ENCODE results near the gene IBTK.
"Not testable (repeated sequence)": the region's sequence is repeated elsewhere in the genome, so short reads cannot be mapped to it uniquely, and the experiment has no call there.

Gene IBTK

DNA sequence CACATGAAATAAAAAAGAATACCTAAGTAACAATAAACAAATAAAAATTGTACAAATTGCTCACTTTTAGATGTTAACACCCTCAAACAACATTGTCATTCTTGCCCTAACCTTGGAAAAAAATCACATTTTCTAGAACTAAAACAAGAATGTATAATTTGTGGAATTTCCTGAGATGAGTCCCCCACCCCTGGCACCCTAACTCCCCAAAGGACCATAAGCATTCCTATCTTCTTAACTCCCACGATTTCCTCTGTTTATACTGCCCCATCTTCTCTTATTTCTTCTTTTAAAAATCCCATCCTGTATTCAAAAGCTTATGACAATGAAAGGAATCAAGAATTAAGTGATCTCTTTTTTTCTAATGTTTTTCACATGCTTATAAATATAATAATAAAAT lies 70.9 kb downstream of the IBTK start:
- in situ Hi-C loops (cut with MboI; ENCODE audit: low sequenced_read_pairs, unreplicated experiment) = no loop called here
- no peak for TF ChIP-seq CTCF (IDR thresholded peaks at IDR 0.05; ENCODE audit: borderline replicate concordance, control extremely low read depth, extremely low read depth, insufficient read depth, missing control alignments)
- no peak for DNase-seq (ENCODE audit: low spot score)

DNA sequence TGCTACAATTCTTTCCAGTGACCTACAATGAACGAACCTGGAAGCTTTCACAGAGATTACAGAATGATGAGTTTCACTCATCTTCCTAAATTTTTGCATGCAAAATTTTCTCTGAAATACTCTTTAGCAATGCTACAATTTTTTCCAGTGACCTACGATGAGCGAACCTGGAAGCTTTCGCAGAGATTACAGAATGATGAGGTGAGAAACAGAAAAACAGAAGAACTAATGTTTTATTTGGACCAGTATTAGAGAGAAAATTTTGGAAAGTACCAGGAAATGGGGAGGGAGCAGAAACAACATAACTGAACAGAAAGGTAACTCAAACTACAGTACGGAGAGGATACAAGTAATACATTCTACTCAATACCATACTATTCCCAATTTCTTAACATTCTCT lies 75.0 kb downstream of the IBTK start:
- in situ Hi-C loops (cut with MboI; ENCODE audit: low sequenced_read_pairs, unreplicated experiment) = no loop called here

DNA sequence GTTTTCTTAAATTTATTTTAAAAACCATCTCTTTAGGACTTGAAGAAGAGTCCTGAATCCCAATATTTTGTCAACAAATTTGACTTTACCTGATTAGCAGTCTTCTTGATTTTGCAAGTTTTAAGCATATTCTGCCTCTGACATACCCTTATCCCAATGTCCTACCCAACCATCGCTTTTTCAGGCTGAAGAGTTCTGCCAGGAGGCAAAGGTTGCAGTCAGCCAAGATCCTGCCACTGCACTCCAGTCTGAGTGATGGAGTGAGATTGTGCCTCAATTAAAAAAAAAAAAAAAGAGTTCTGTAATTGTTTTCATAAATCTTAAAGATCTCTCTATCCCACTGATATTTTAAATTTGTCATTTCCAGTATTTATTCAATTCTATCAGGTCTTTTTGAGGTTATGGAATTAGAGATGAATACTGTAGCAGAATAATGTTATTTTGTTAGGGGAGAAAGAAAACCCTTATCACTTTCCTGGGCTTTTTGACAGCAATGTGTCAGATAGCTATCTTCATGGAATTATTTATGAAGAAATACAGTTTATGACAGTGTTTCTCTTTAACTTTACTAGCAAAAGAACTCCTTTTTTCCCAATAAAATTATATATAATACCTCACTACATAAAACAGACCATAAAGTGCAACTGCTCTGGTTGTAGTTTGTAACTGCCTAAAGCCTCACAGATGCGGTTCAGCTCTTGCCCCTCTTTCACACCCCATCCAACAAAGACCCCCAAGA lies 78.2 kb downstream of the IBTK start:
- no peak for TF ChIP-seq CTCF (IDR thresholded peaks at IDR 0.05; ENCODE audit: borderline replicate concordance, control extremely low read depth, extremely low read depth, insufficient read depth, missing control alignments)
- in situ Hi-C loops (cut with MboI; ENCODE audit: low sequenced_read_pairs, unreplicated experiment) = no loop called here
- DNase-seq (ENCODE audit: low spot score) = no peak

More for the DNA sequence above, 75.0 kb downstream of the IBTK start:
- DNase-seq (ENCODE audit: low spot score) = no peak
- no peak for TF ChIP-seq CTCF (IDR thresholded peaks at IDR 0.05; ENCODE audit: borderline replicate concordance, control extremely low read depth, extremely low read depth, insufficient read depth, missing control alignments)

DNA sequence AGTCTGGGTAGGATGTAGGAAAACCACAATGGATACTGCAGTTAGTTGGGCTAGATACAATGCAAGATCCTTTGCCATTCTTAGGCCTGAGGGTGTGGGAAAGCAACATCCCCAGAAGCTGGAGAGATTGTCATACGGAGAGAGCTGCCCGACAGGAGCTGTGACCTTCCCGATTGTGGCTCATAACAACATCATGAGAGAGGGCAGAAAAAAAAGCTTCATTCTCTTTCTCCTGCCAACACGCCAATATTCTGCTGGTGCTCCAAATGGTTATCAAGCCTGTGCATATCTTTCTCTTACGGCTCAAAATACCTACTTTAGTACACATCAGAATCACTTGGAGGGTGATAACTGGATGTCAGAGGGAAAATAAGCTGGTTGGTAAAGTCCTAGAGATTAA lies 81.1 kb downstream of the IBTK start:
- TF ChIP-seq CTCF (IDR thresholded peaks at IDR 0.05; ENCODE audit: borderline replicate concordance, control extremely low read depth, extremely low read depth, insufficient read depth, missing control alignments) = no peak
- in situ Hi-C loops (cut with MboI; ENCODE audit: low sequenced_read_pairs, unreplicated experiment) = no loop called here
- no peak for DNase-seq (ENCODE audit: low spot score)

- no peak for TF ChIP-seq CTCF (IDR thresholded peaks at IDR 0.05; ENCODE audit: borderline replicate concordance, control extremely low read depth, extremely low read depth, insufficient read depth, missing control alignments)
- in situ Hi-C loops (cut with MboI; ENCODE audit: low sequenced_read_pairs, unreplicated experiment) = no loop called here
- DNase-seq (ENCODE audit: low spot score) = no peak
Observed at GRCh38 chr6:82160255-82160990, 87.1 kb downstream of the IBTK start.

DNA sequence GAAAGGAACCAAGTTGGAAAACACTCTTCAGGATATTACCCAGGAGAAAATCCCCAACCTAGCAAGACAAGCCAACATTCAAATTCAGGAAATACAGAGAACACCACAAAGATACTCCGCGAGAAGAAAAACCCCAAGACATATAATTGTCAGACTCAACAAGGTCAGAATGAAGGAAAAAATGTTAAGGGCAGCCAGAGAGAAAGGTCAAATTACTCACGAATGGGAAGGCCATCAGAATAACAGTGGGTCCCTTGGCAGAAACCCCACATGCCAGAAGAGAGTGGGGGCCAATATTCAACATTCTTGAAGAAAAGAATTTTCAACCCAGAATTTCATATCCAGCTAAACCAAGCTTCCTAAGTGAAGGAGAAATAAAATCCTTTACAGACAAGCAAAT lies 94.8 kb downstream of the IBTK start:
- in situ Hi-C loops (cut with MboI; ENCODE audit: low sequenced_read_pairs, unreplicated experiment); DNase-seq (ENCODE audit: low spot score): not testable (repeated sequence)

GRCh38 chr6:82151147-82151546 lies 96.4 kb downstream of the IBTK start:
- DNase-seq (ENCODE audit: low spot score); in situ Hi-C loops (cut with MboI; ENCODE audit: low sequenced_read_pairs, unreplicated experiment): not testable (repeated sequence)
